Tibial nerve (tissue), 4 donors: Measurements from ENCODE around the gene JADE2. TPM values are rescaled to one million over a fixed set of nuclear protein-coding genes. Genes with fewer than 3 reads are reported as not detected.

ENCODE experiments used
- DNase-seq, 2 donors: peaks; one replicate each; pipeline ENCODE4 v3.0.0-alpha.2; 2019; ENCODE audit warnings: low spot score in 2 of 2
- H3K27ac ChIP-seq, 4 donors: fragments of 200-600 bp; sonication (generic) in 3 of 4; one replicate each; pipeline ENCODE4 v1.5.1; 2017 to 2019; ENCODE audit warnings: mild to moderate bottlenecking in 1 of 4
- H3K27me3 ChIP-seq, 2 donors: fragments of 200-600 bp; sonication (generic) in 1 of 2; one replicate each; pipeline versions ENCODE4 v1.5.1 to v1.6.0; 2017 to 2019
- H3K36me3 ChIP-seq, 3 donors: fragments of 200-600 bp; sonication (generic); one replicate each; pipeline ENCODE4 v1.5.1; 2018 to 2019
- H3K4me1 ChIP-seq, 4 donors: fragments of 200-600 bp; sonication (generic) in 3 of 4; one replicate each; pipeline ENCODE4 v1.5.1; 2017 to 2019
- H3K4me3 ChIP-seq, 4 donors: fragments of 200-600 bp; sonication (generic) in 3 of 4; one replicate each; pipeline ENCODE4 v1.5.1; 2017 to 2019; ENCODE audit warnings: mild to moderate bottlenecking in 1 of 4, moderate library complexity in 1 of 4
- H3K9me3 ChIP-seq, 4 donors: fragments of 200-600 bp; sonication (generic) in 3 of 4; one replicate each; pipeline ENCODE4 v1.5.1; 2017 to 2019
- CTCF ChIP-seq, 5 experiments: fragments of 200-600 bp in 3 of 5; fragments of 450-650 bp in 2 of 5; sonication (generic) in 3 of 5; IDR thresholded peaks; one replicate each; pipeline ENCODE4 v1.5.1; 2016 to 2019; ENCODE audit warnings: antibody characterized with exemption in 5 of 5, mild to moderate bottlenecking in 3 of 5, moderate library complexity in 2 of 5
- EP300 ChIP-seq, 2 donors: sonication (generic); formaldehyde crosslinking; IDR thresholded peaks; one replicate each; pipeline ENCODE4 v1.6.1; 2017; ENCODE audit warnings: antibody characterized with exemption in 2 of 2, mild to moderate bottlenecking in 1 of 2
- POLR2A ChIP-seq, 2 donors: fragments of 450-650 bp; IDR thresholded peaks; one replicate each; pipeline ENCODE4 v1.6.1; 2017; ENCODE audit warnings: antibody characterized with exemption in 2 of 2, mild to moderate bottlenecking in 2 of 2, moderate library complexity in 2 of 2
- WGBS, 2 donors: methylation state at CpG; one replicate each; pipeline ENCODE4 v1.1.5; 2018; 5-methylcytosine and 5-hydroxymethylcytosine counted together
- total RNA-seq, 4 donors: library from RNA; depleted of rRNA; stranded (reverse); fragments of >200 nt; gene quantifications; one replicate each; pipeline ENCODE4 v1.1.0, GENCODE V29; 2016

JADE2 gene
- total RNA-seq, 4 donors from 2014 or later = 58.8 to 90.6 (median 73.9) TPM

GRCh38 chr5:134527156-134527960 is 1.9 kb downstream of the JADE2 start:
- H3K4me1 ChIP-seq = peaks cover 0 to 55% (median 36%) of the 10 kb centered on the region in 4 donors
- peak; percentile 71 to 74 for DNase-seq
- H3K27ac ChIP-seq = peak overlapping the region; percentile 98 to 100 (median 99)

DNA sequence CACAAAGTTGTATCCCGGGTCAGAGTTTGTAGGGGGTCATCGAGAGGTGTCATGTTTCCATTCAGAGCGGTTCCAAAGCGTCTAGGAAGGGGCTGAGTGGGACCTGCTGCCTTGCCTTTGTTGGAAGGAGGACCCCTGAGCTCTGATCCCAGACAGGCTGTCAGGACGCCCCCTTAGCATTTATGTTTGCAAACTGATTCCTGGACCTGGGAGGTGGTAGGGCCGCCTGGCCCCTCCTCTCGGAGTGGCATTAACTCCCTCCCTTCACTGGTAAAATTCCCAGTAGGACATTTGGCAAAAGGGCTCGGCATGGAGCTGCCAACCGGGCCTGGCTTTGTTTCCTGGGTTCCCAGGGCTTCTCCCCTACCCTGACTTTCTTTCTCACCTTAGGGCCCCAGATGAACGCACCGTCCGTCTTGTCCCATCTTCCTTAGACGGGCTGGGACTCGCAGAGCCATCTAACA is 2.5 kb downstream of the JADE2 start:
- H3K36me3 ChIP-seq = no peaks in the 10 kb centered on the region
- DNase-seq = no peak
- peaks cover 0 to 62% (median 39%) of the 10 kb centered on the region in 4 donors for H3K4me1 ChIP-seq
- TF ChIP-seq POLR2A (IDR thresholded peaks at IDR 0.05) = no peak
- no peak for TF ChIP-seq CTCF (IDR thresholded peaks at IDR 0.05)
- TF ChIP-seq EP300 (IDR thresholded peaks at IDR 0.05) = no peak
- no peaks in the 10 kb centered on the region for H3K27me3 ChIP-seq
- H3K27ac ChIP-seq = peak overlapping the region; percentile 98 to 100 (median 99)
- 18 to 19% methylated on average over 14 of the region's 14 CpGs for WGBS, 2 donors
- H3K9me3 ChIP-seq = no peaks in the 10 kb centered on the region
- peak overlapping the region; percentile 63 to 99 (median 91) for H3K4me3 ChIP-seq

More at GRCh38 chr5:134527156-134527960, 1.9 kb downstream of the JADE2 start:
- no peaks in the 10 kb centered on the region for H3K9me3 ChIP-seq
- no peaks in the 10 kb centered on the region for H3K36me3 ChIP-seq
- H3K4me3 ChIP-seq = peak overlapping the region; percentile 63 to 99 (median 91)
- 0 to 2% methylated on average over 21 to 55 of the region's 57 CpGs for WGBS, 2 donors
- no peaks in the 10 kb centered on the region for H3K27me3 ChIP-seq
- TF ChIP-seq POLR2A (IDR thresholded peaks at IDR 0.05) (peak; percentile 4 to 51), EP300 (IDR thresholded peaks at IDR 0.05) (peak in 1 of 2 donors; percentile 78), CTCF (IDR thresholded peaks at IDR 0.05) (peak; percentile 95 to 100 (median 98))

- TF ChIP-seq POLR2A (IDR thresholded peaks at IDR 0.05) (no peak), CTCF (IDR thresholded peaks at IDR 0.05) (no peak), EP300 (IDR thresholded peaks at IDR 0.05) (no peak)
- no peaks in the 10 kb centered on the region for H3K36me3 ChIP-seq
- peaks cover 0 to 64% (median 42%) of the 10 kb centered on the region in 4 donors for H3K4me1 ChIP-seq
- no peak for DNase-seq
- peak overlapping the region in 3 of 4 donors; percentile 99 to 100 (median 99) for H3K27ac ChIP-seq
- H3K27me3 ChIP-seq = no peaks in the 10 kb centered on the region
- peak overlapping the region in 2 of 4 donors; percentile 63 to 84 for H3K4me3 ChIP-seq
- 51 to 52% methylated on average over 4 of the region's 4 CpGs for WGBS, 2 donors
- no peaks in the 10 kb centered on the region for H3K9me3 ChIP-seq
Measured at GRCh38 chr5:134528556-134528955, 3.1 kb downstream of the JADE2 start.

GRCh38 chr5:134529460-134529859 is 4.0 kb downstream of the JADE2 start:
- peak overlapping the region in 2 of 4 donors; percentile 99 to 100 for H3K27ac ChIP-seq
- no peaks in the 10 kb centered on the region for H3K9me3 ChIP-seq
- H3K4me1 ChIP-seq = peaks cover 0 to 67% (median 51%) of the 10 kb centered on the region in 4 donors
- no peak for DNase-seq
- H3K36me3 ChIP-seq = peaks cover 0 to 4% (median 0%) of the 10 kb centered on the region in 3 donors
- no peak overlapping the region for H3K4me3 ChIP-seq
- WGBS, 2 donors = 86 to 91% methylated on average over 6 of the region's 6 CpGs
- no peaks in the 10 kb centered on the region for H3K27me3 ChIP-seq
- TF ChIP-seq POLR2A (IDR thresholded peaks at IDR 0.05) (no peak), EP300 (IDR thresholded peaks at IDR 0.05) (no peak), CTCF (IDR thresholded peaks at IDR 0.05) (no peak)
